Esophagus squamous epithelium (tissue), 5 donors: Measurements from ENCODE around the gene CDCP1. TPM values are rescaled to one million over a fixed set of nuclear protein-coding genes. Genes with fewer than 3 reads are reported as not detected.
A peak's percentile ranks its signal among the peaks of the same experiment; 100 is the strongest.

ENCODE experiments used
- DNase-seq: peaks from one replicate; lab custom pipeline; 2025; lab: John Stamatoyannopoulos, UW
- H3K27ac ChIP-seq, 4 donors: fragments of 200-600 bp; sonication (generic); one replicate each; pipeline ENCODE4 v1.5.1; 2016 to 2019; ENCODE audit warnings: mild to moderate bottlenecking in 1 of 4
- H3K27me3 ChIP-seq, 4 donors: fragments of 200-600 bp; sonication (generic); 1 replicate in 3 of 4; 2 replicates in 1 of 4; pipeline versions ENCODE4 v1.5.1 to v1.6.0; 2017 to 2021; ENCODE audit warnings: antibody characterized with exemption in 1 of 4
- H3K36me3 ChIP-seq, 3 donors: fragments of 200-600 bp; sonication (generic); one replicate each; pipeline ENCODE4 v1.5.1; 2016 to 2019
- H3K4me1 ChIP-seq, 3 donors: fragments of 200-600 bp; sonication (generic); one replicate each; pipeline ENCODE4 v1.5.1; 2017 to 2019
- H3K4me3 ChIP-seq, 4 donors: fragments of 200-600 bp; sonication (generic); 1 replicate in 3 of 4; 2 replicates in 1 of 4; pipeline ENCODE4 v1.5.1; 2016 to 2019; ENCODE audit warnings: mild to moderate bottlenecking in 2 of 4, moderate library complexity in 1 of 4
- H3K9me3 ChIP-seq, 3 donors: fragments of 200-600 bp; sonication (generic); one replicate each; pipeline ENCODE4 v1.5.1; 2016 to 2019
- CTCF ChIP-seq, 6 experiments: fragments of 450-650 bp in 4 of 6; fragments of 200-600 bp in 2 of 6; sonication (generic) in 2 of 6; IDR thresholded peaks; one replicate each; pipeline ENCODE4 v1.5.1; 2016 to 2019; ENCODE audit warnings: antibody characterized with exemption in 6 of 6, mild to moderate bottlenecking in 4 of 6, moderate library complexity in 4 of 6
- POLR2A ChIP-seq, 4 donors: fragments of 450-650 bp; IDR thresholded peaks; one replicate each; pipeline ENCODE4 v1.6.1; 2017; ENCODE audit warnings: antibody characterized with exemption in 4 of 4, mild to moderate bottlenecking in 4 of 4, moderate library complexity in 3 of 4
- WGBS, 2 donors: methylation state at CpG; one replicate each; pipeline ENCODE4 v1.1.5; 2018; 5-methylcytosine and 5-hydroxymethylcytosine counted together
- intact Hi-C: fragments of 100-400 bp; cut with DNase I; formaldehyde crosslinking; loops from one replicate; pipeline ENCODE4 v1.15.0; 2022
- total RNA-seq, 4 donors: library from RNA; depleted of rRNA; stranded (reverse); fragments of >200 nt; gene quantifications; one replicate each; pipeline ENCODE4 v1.1.0, GENCODE V29; 2016
- donor health status: DM: yes; HTN: yes; CAD: no.

The CDCP1 gene
- total RNA-seq, 4 donors from 2014 or later, result 35.7 to 95.4 (median 54.6) TPM

GRCh38 chr3:45112939-45113338 lies 33.2 kb downstream of the CDCP1 start:
- Histone ChIP-seq H3K4me3 (no peak overlapping the region), H3K4me1 (peaks cover 0 to 7% (median under 1%) of the 10 kb centered on the region in 3 donors), H3K27me3 (no peaks in the 10 kb centered on the region), H3K27ac (no peak overlapping the region), H3K9me3 (no peaks in the 10 kb centered on the region), H3K36me3 (peaks cover 0 to 94% (median 0%) of the 10 kb centered on the region in 3 donors)
- TF ChIP-seq POLR2A (IDR thresholded peaks at IDR 0.05) (no peak), CTCF (IDR thresholded peaks at IDR 0.05) (no peak)
- DNase-seq, result no peak
- WGBS, 2 donors, result 58 to 62% methylated on average over 4 of the region's 4 CpGs
- intact Hi-C loops, result no loop called here

- H3K27me3 ChIP-seq, result no peaks in the 10 kb centered on the region
- intact Hi-C loops, result no loop called here
- H3K9me3 ChIP-seq, result no peaks in the 10 kb centered on the region
- no peak for DNase-seq
- no peak overlapping the region for H3K4me3 ChIP-seq
- H3K4me1 ChIP-seq, result peaks cover 0 to 6% (median 0%) of the 10 kb centered on the region in 3 donors
- H3K36me3 ChIP-seq, result peaks cover 0 to 96% (median 5%) of the 10 kb centered on the region in 3 donors
- no peak for TF ChIP-seq POLR2A (IDR thresholded peaks at IDR 0.05)
- no peak for TF ChIP-seq CTCF (IDR thresholded peaks at IDR 0.05)
- peak overlapping the region in 1 of 4 donors; percentile 10 for H3K27ac ChIP-seq
- 80 to 81% methylated on average over 3 to 8 of the region's 10 CpGs for WGBS, 2 donors
Measured at GRCh38 chr3:45110509-45110833, 35.7 kb downstream of the CDCP1 start.

- TF ChIP-seq CTCF (IDR thresholded peaks at IDR 0.05), result no peak
- no peak for TF ChIP-seq POLR2A (IDR thresholded peaks at IDR 0.05)
- WGBS, 2 donors, result 66 to 72% methylated on average over 6 to 7 of the region's 7 CpGs
- no peaks in the 10 kb centered on the region for H3K9me3 ChIP-seq
- H3K4me3 ChIP-seq, result no peak overlapping the region
- intact Hi-C loops, result no loop called here
- peaks cover 0 to 6% (median 0%) of the 10 kb centered on the region in 3 donors for H3K4me1 ChIP-seq
- peaks cover 0 to 96% (median 5%) of the 10 kb centered on the region in 3 donors for H3K36me3 ChIP-seq
- no peaks in the 10 kb centered on the region for H3K27me3 ChIP-seq
- DNase-seq, result no peak
- H3K27ac ChIP-seq, result peak overlapping the region in 1 of 4 donors; percentile 7
Measured at GRCh38 chr3:45109771-45110508, 36.2 kb downstream of the CDCP1 start.

GRCh38 chr3:45106874-45107273 lies 39.3 kb downstream of the CDCP1 start:
- Histone ChIP-seq H3K27me3 (no peaks in the 10 kb centered on the region), H3K36me3 (peaks cover 0 to 90% (median 5%) of the 10 kb centered on the region in 3 donors), H3K9me3 (no peaks in the 10 kb centered on the region), H3K4me3 (no peak overlapping the region), H3K27ac (no peak overlapping the region), H3K4me1 (peaks cover 0 to 13% (median 0%) of the 10 kb centered on the region in 3 donors)
- no peak for DNase-seq
- intact Hi-C loops, result no loop called here
- 88 to 94% methylated on average over 1 to 2 of the region's 2 CpGs for WGBS, 2 donors
- no peak for TF ChIP-seq CTCF (IDR thresholded peaks at IDR 0.05)
- no peak for TF ChIP-seq POLR2A (IDR thresholded peaks at IDR 0.05)

GRCh38 chr3:45105855-45106671 lies 40.1 kb downstream of the CDCP1 start:
- TF ChIP-seq CTCF (IDR thresholded peaks at IDR 0.05) (no peak), POLR2A (IDR thresholded peaks at IDR 0.05) (no peak)
- 53 to 58% methylated on average over 5 of the region's 5 CpGs for WGBS, 2 donors

More at GRCh38 chr3:45105855-45106671, 40.1 kb downstream of the CDCP1 start:
- Histone ChIP-seq H3K9me3 (no peaks in the 10 kb centered on the region), H3K36me3 (peaks cover 0 to 90% (median 5%) of the 10 kb centered on the region in 3 donors), H3K27ac (no peak overlapping the region), H3K4me3 (no peak overlapping the region), H3K4me1 (peaks cover 0 to 13% (median 0%) of the 10 kb centered on the region in 3 donors), H3K27me3 (no peaks in the 10 kb centered on the region)
- intact Hi-C loops, result no loop called here
- no peak for DNase-seq
